Superior temporal gyrus (tissue), 1 donor: ENCODE measurements around the gene TFAP2E.

Experiments used
- DNase-seq: peaks from one replicate; pipeline ENCODE4 v3.0.0-alpha.2; 2016; ENCODE audit errors: extremely low spot score

TFAP2E gene

GRCh38 chr1:35573198-35574124, at the start of gene TFAP2E:
Gene TFAP2E, plus strand, starts transcription at chr1:35573314. Its CDS starts 264 bp downstream, at chr1:35573578.
- DNase-seq, result peak; percentile 66

DNA sequence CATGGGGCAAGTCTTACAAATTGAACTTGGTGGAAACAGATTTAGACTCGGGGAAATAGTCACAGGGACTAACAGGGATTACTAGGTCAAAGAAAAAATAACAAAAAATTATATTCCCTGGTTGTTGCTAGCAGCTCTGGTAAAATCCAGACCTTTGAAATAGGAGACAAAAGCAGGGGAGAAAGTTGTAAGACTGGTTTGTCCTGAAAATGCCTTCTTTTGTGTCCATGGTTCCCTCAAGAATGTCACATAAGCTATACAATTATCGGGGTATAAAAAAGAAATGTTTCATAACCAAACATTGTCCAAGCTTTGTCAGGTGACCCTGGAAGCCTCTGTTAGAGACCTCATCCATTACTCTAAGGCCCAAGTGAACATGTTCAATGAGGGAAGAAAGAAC, 49.0 kb upstream of the TFAP2E start:
- DNase-seq, result no peak

- no peak for DNase-seq
Measured at GRCh38 chr1:35530168-35530567, 42.9 kb upstream of the TFAP2E start.

- DNase-seq, result no peak
Measured at GRCh38 chr1:35530946-35531345, 42.2 kb upstream of the TFAP2E start.

DNA sequence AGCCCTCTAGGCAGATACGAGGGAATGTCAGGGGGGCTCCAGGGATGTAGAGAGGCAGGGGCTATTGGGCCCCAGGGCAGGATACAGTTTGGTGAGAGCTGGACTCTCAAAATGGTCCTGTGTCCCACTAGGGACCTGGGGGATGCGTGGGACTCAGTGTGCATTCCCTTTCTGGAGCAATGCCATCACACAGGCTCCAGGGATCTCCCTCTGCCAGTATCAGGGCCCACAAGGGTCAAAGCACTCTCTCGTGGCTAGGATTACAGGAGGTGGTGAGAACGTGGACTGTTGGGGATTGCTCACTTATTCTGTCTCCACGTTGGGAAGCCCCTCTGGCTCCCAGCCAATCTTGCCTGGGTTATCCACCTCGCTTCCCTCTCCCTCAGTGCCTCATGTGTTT, 41.7 kb upstream of the TFAP2E start:
- no peak for DNase-seq

DNA sequence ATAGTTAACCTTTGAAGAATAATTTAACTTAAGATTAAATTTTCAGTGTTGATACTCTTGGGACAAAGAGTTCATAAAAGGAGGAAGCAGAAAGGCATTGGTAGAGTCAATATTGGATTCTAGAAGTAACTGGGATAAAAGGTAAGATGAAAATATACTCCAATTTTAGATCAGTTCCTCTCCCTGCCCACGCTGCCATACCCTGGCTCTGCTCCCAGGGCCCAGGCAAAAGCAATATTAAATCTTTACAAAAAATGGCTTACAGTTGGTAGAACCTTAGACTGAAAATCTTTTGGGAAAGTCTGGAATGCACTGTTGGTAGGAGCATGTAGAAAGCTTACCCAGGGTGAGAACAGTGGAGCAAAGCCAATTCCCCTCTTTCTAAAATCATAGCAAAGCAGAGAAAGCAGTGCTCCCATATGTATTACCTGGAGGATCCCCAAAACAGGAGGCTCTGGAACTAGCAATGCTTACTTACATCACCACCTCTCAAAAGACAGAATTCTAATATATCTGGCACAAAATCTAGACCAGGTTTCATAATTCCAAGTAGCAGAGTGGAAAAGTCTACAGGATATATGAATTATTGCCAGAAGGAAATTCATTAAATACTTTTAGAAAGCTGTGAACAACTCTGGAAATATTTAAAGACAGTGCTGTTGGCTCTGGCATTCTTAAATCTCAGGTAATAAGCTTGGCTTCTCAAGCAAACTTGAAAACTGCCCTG, 40.5 kb upstream of the TFAP2E start:
- DNase-seq, result peak; percentile 50

GRCh38 chr1:35533586-35533985, 39.5 kb upstream of the TFAP2E start:
- DNase-seq, result no peak

DNA sequence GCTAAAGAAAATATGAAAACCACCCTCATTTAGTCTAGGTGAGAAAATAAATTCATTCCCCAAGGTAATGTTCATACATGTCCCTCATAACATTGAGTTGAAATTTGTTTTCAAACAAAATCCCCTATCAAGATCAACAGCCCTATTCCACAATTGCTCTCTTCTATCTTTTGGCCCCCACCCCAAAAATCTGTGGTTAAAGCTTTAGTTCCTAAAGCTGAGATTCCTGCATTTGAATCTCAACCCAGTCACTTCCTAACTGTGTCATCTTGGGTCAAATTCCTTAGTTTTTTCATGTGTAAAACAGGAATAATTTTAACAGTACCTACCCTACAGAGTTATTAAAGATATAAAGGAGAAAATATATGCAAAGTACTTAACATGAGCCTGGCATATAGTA, 37.9 kb upstream of the TFAP2E start:
- no peak for DNase-seq

DNA sequence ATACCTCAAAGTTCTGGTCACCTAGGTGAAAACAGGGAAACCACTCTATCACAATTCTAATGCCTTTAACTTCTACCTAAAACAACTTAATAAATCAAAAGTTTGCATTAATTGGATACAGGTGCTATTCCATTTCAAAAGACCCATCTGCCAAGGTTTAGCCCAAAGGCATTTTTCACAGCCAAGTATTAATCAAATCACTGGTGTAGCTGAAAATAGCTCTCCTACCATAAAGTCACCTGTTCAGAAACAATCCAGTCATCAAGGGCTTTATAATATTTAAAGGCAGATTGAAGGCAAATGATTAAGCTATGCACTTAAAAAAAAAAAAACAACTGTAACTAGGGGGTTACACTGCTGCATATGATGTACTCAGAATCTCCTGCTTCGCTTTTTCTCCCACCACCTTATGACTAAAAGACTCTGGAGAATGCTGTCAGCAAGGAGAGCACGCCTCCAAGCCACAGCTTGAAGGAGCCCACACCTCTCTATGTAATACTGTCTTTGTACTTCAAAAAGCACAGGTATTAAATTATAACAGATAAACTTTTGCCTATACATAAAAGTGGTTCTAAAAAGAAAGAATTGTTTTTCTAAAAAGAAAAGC, 36.5 kb upstream of the TFAP2E start:
- DNase-seq, result no peak

- DNase-seq, result no peak
Measured at GRCh38 chr1:35537806-35538205, 35.3 kb upstream of the TFAP2E start.

DNA sequence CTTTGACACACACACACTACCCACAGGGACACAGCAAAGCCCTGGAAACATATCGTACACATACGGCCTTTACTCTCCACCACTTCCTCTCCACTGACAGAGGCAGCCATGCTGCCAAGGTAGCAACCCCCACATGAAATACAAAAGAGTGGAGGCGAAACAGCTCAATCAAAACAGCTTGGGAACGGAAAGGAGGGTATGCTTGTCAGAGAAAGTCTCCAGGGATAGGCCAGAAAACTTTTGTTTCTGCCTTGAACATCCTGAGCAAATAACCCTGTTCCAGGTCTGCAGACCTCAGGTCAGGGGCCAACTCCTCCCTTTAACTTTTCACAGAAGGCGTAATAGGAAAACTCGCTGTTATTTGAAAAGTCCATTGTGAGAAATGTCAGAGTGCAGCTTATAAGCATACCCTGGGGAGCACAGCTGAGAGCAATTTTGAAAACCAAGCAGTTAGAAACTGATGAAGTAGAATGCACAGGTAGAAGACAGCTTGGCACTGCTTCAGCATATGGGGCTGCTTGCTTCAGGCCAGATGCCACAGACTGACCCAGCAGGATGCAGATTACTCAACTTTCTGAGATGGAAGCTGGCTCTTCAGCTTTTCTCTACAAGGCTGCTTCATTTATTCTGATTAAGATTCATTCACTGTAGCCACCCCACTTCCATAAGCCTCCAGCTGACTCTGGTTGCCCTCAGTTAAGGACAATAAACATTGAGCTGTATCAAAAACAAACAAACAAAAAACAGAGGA, 33.9 kb upstream of the TFAP2E start:
- peak; percentile 26 for DNase-seq

GRCh38 chr1:35539824-35540261, 33.3 kb upstream of the TFAP2E start:
- peak; percentile 52 for DNase-seq

- peak; percentile 83 for DNase-seq
Measured at GRCh38 chr1:35544976-35545375, 28.1 kb upstream of the TFAP2E start.

DNA sequence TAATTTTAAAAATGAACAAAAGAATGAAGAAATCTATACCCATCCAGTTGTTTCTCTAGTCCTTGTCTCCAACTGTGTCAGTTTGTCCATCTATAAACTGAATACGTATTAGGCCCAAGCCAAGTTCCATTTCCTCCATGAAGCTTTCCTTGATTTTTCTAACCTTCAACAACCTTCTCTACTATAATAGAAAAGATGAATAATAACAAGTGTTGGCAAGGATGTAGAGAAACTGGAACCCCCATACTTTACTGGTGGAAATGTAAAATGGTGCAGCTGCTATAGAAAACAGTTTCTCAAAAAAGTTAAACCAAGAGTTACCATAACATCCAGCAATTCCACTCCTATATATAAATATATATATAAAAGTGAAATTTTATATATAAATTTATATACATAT, 26.5 kb upstream of the TFAP2E start:
- DNase-seq, result no peak

DNA sequence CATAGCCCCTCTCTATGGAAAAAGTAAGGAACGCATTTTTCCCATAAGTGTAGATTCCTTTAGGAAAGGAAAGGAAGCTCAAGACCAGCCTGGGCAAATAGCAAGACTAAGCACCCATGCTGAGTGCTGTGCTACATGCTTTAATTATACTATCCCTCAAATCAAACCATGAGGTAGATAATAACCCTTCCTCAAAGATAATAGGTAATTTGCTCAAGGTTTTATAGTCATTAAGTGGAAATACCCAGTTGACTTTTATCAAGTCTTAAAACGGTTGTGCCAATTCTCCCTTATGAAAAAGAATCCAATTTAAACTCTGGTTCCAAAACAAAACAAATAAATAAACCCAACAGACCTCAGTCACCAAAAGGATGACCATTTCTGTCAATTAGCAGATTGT, 19.3 kb upstream of the TFAP2E start:
- no peak for DNase-seq

GRCh38 chr1:35554266-35555211, 18.6 kb upstream of the TFAP2E start:
- no peak for DNase-seq

GRCh38 chr1:35555212-35555584, 17.9 kb upstream of the TFAP2E start:
- no peak for DNase-seq

DNA sequence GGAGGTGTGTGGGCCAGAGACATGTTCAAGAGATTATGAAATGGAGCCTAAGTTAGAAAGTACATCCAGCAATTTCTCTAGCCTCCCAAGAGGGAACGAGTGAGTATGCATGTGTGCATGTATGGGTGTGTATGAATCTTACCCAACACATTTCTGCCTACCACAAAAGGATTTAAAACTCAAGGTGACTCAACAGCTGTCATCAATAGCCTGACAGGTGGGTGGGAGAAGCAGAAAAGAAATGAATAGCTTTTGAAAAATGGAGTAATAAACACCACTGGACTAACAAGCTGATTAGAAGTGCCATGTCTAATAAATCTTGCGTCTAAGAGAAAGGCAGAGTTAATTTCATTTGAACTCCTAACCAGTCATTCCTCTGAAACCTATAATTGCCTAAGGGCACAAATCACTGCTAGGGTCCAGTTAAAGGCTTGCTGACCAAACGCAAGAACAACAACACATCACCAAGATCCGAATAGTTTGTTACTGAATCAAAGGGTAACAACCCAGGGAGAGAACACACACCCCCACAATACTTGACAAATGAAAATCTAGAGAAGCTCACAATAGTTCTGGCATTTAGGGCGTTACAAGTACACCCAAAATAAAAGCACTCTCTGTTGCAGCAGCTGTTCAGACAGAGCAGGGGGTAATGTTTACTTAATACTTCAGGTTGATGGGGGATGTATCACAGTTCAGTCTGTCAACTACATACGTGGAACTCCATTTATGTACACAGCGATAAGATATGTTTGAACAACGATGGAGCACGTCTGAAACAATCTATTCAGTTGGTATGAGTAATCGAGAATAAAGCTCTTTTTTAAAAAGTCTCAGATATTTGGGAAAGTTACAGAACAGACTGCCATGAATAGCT, 17.3 kb upstream of the TFAP2E start:
- DNase-seq, result no peak

- DNase-seq, result no peak
Measured at GRCh38 chr1:35556484-35557117, 16.5 kb upstream of the TFAP2E start.
